HCT116 (cell line): ENCODE results near the gene PACRGL. TPM values are rescaled to one million over a fixed set of nuclear protein-coding genes. Genes with fewer than 3 reads are reported as not detected.

Experiments used
- ATAC-seq: fragments of 200-7000 bp; cut with Tn5 transposase; 2 replicates; pipeline ENCODE4 v1.9.1; 2020; ENCODE audit warnings: mild to moderate bottlenecking, moderate library complexity
- BruUV-seq: library from RNA; stranded (reverse); fragments of 400-500 nt; replicated peaks from 2 replicates; lab custom pipeline; 2021; lab: Mats Ljungman, UMichigan
- CTCF ChIA-PET: fragments of 300-600 bp; sonication (Branson Sonifier 250); formaldehyde crosslinking; loops from one replicate; lab custom pipeline; 2021; ENCODE audit warnings: antibody characterized with exemption; lab: Charles Lee
- POLR2A ChIA-PET: fragments of 300-600, 350-600 bp; sonication (Branson Sonifier 250); formaldehyde crosslinking; loops from one replicate; lab custom pipeline; 2021; ENCODE audit warnings: antibody characterized with exemption; lab: Charles Lee
- RAD21 ChIA-PET, 2 experiments: fragments of 300-600 bp; sonication (Branson Sonifier 250); formaldehyde crosslinking; loops; one replicate each; lab custom pipeline; 2023; ENCODE audit warnings: low total read pairs in 2 of 2; ENCODE audit not compliant: uncharacterized antibody in 2 of 2, unreplicated experiment in 2 of 2, low non-redundant PET in 1 of 2; lab: Charles Lee
- DNase-seq: peaks from one replicate; pipeline ENCODE4 v3.0.0-alpha.2; 2010; ENCODE audit warnings: low read depth, low spot score
- H2AFZ ChIP-seq: fragments of 200-600 bp; shearing (Covaris generic), sonication (generic); 2 replicates; pipeline ENCODE4 v1.6.1; 2017; ENCODE audit warnings: low read depth, mixed run types, mixed read lengths, antibody characterized with exemption, low read length; ENCODE audit not compliant: poor library complexity, severe bottlenecking
- H3K27ac ChIP-seq: 2 replicates; pipeline ENCODE4 v1.5.1; 2012; ENCODE audit warnings: low read depth, low read length
- H3K27me3 ChIP-seq: fragments of 200-600 bp; sonication (generic); 2 replicates; pipeline ENCODE4 v1.6.1; 2016; ENCODE audit warnings: mixed run types, low read length, mixed read lengths; ENCODE audit not compliant: insufficient read depth
- H3K36me3 ChIP-seq, 2 experiments: fragments of 200-500 bp in 1 of 2; fragments of 200-600 bp in 1 of 2; sonication (Bioruptor generic) in 1 of 2; sonication (generic) in 1 of 2; 2 replicates each; pipeline versions ENCODE4 v1.5.1 to v1.6.1; 2014 to 2016; ENCODE audit warnings: low read length in 2 of 2, inconsistent platforms in 1 of 2, mixed read lengths in 1 of 2, mixed run types in 1 of 2; ENCODE audit not compliant: insufficient read depth in 2 of 2, control insufficient read depth in 1 of 2
- H3K4me1 ChIP-seq, 2 experiments: fragments of 200-600 bp in 1 of 2; sonication (generic) in 1 of 2; 2 replicates each; pipeline versions ENCODE4 v1.5.1 to v1.6.1; 2012 to 2017; ENCODE audit warnings: low read length in 2 of 2, inconsistent platforms in 1 of 2, mild to moderate bottlenecking in 1 of 2, mixed read lengths in 1 of 2, mixed run types in 1 of 2, moderate library complexity in 1 of 2; ENCODE audit not compliant: insufficient read depth in 2 of 2, control insufficient read depth in 1 of 2
- H3K4me2 ChIP-seq: fragments of 200-600 bp; sonication (generic); 2 replicates; pipeline ENCODE4 v1.6.1; 2017; ENCODE audit warnings: mixed run types, low read length, mixed read lengths
- H3K4me3 ChIP-seq, 2 experiments: fragments of 200-600 bp in 1 of 2; sonication (generic) in 1 of 2; replicated peaks in 1 of 2; 2 replicates each; pipeline ENCODE4 v1.5.1; 2011 to 2016; ENCODE audit warnings: low read length in 2 of 2, control low read depth in 1 of 2, low read depth in 1 of 2, mild to moderate bottlenecking in 1 of 2, mixed read lengths in 1 of 2, mixed run types in 1 of 2
- H3K79me2 ChIP-seq: fragments of 200-600 bp; sonication (generic); 2 replicates; pipeline ENCODE4 v1.6.1; 2017; ENCODE audit warnings: mild to moderate bottlenecking, mixed run types, low read length, moderate library complexity, mixed read lengths; ENCODE audit not compliant: insufficient read depth
- H3K9ac ChIP-seq: fragments of 200-600 bp; sonication (generic); 2 replicates; pipeline ENCODE4 v1.6.1; 2016; ENCODE audit warnings: low read length, mixed read lengths
- H3K9me2 ChIP-seq: fragments of 200-600 bp; sonication (generic), shearing (Covaris generic); 2 replicates; pipeline ENCODE4 v1.6.1; 2017; ENCODE audit warnings: mixed run types, mild to moderate bottlenecking, moderate library complexity; ENCODE audit not compliant: insufficient read depth
- H3K9me3 ChIP-seq, 2 experiments: fragments of 200-500 bp in 1 of 2; fragments of 200-600 bp in 1 of 2; sonication (Bioruptor generic) in 1 of 2; sonication (generic) in 1 of 2; 2 replicates each; pipeline ENCODE4 v1.6.1; 2014 to 2017; ENCODE audit warnings: low read length in 2 of 2, mixed read lengths in 2 of 2, inconsistent platforms in 1 of 2, low read depth in 1 of 2, mild to moderate bottlenecking in 1 of 2, mixed run types in 1 of 2, moderate library complexity in 1 of 2; ENCODE audit not compliant: control insufficient read depth in 1 of 2, insufficient read depth in 1 of 2
- H4K20me1 ChIP-seq: fragments of 200-600 bp; sonication (generic), shearing (Covaris generic); 2 replicates; pipeline ENCODE4 v1.6.1; 2017; ENCODE audit warnings: mixed run types, mild to moderate bottlenecking, moderate library complexity; ENCODE audit not compliant: insufficient read depth
- CTCF ChIP-seq, 3 experiments: fragments of 200-600 bp in 1 of 3; sonication (generic) in 1 of 3; IDR thresholded peaks in 2 of 3; conservative IDR thresholded peaks in 1 of 3; 2 replicates each; pipeline ENCODE4 v1.5.1; 2012 to 2017; ENCODE audit warnings: low read depth in 2 of 3, low read length in 2 of 3, antibody characterized with exemption in 1 of 3, borderline replicate concordance in 1 of 3, control low read depth in 1 of 3, mild to moderate bottlenecking in 1 of 3, mixed read lengths in 1 of 3, mixed run types in 1 of 3, moderate library complexity in 1 of 3; ENCODE audit not compliant: insufficient read depth in 1 of 3
- EGR1 ChIP-seq: IDR thresholded peaks from 2 replicates; pipeline ENCODE4 v1.6.1; 2012; ENCODE audit warnings: low read depth
- JUND ChIP-seq: IDR thresholded peaks from 2 replicates; pipeline ENCODE4 v1.6.1; 2012
- MAX ChIP-seq: IDR thresholded peaks from 2 replicates; pipeline ENCODE4 v1.6.1; 2012
- RAD21 ChIP-seq: IDR thresholded peaks from 2 replicates; pipeline ENCODE4 v1.6.1; 2012; ENCODE audit warnings: low read depth, mild to moderate bottlenecking
- SP1 ChIP-seq: IDR thresholded peaks from 2 replicates; pipeline ENCODE4 v1.6.1; 2012; ENCODE audit warnings: low read depth
- SRF ChIP-seq: IDR thresholded peaks from 2 replicates; pipeline ENCODE4 v1.6.1; 2012; ENCODE audit warnings: low read depth
- ZFX ChIP-seq: fragments of 450-650 bp; IDR thresholded peaks from 2 replicates; pipeline ENCODE4 v1.6.1; 2017
- ZNF274 ChIP-seq: fragments of 200-500 bp; sonication (Bioruptor generic); IDR thresholded peaks from 2 replicates; pipeline ENCODE4 v1.6.1; 2014; ENCODE audit warnings: mild to moderate bottlenecking, low read depth, low read length, inconsistent platforms
- intact Hi-C: fragments of 100-400 bp; cut with micrococcal nuclease; formaldehyde crosslinking; loops from 2 replicates; pipeline ENCODE4 v1.10.0; 2022
- total RNA-seq: library from RNA; stranded (reverse); gene quantifications from one replicate; pipeline ENCODE4 v1.2.1, GENCODE V29; 2021; ENCODE audit not compliant: unreplicated experiment
- TF ChIP-seq, protein P1 (sequence below): IDR thresholded peaks from 2 replicates; pipeline ENCODE4 v1.6.1; 2012

PACRGL gene
- total RNA-seq, 1 experiment from 2014 or later: 26.4 TPM

DNA sequence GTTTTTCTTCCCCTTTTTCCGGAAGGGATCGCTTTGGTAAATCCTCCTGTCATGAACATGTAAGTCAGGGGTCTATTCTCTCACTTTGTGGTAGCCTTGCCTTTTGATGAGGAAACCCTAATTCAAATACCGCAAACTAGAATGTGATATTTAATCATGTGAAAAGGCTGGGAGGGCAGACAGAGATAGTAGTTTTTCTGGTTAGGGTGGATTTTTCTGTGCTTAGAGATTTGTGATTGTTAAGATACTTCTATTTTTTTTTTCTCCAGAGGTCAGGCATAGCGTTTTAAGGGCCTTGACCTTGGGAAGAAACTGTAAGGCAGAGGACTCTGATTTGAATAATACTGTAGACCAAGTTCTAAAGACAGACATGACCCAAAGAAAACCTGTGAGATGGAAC lies 41.8 kb upstream of the PACRGL start:
- Histone ChIP-seq H3K27me3 (no peaks in the 10 kb centered on the region), H3K4me1 (no peaks in the 10 kb centered on the region), H3K79me2 (no peaks in the 10 kb centered on the region), H3K9me2 (no peaks in the 10 kb centered on the region), H3K9ac (no peak overlapping the region), H4K20me1 (no peaks in the 10 kb centered on the region), H2AFZ (no peak overlapping the region), H3K4me3 (no peak overlapping the region), H3K9me3 (no peaks in the 10 kb centered on the region), H3K27ac (no peak overlapping the region), H3K36me3 (no peaks in the 10 kb centered on the region), H3K4me2 (no peak overlapping the region)
- ATAC-seq (no peak), DNase-seq (no peak)
- no peak for TF ChIP-seq SRF
- no peak for TF ChIP-seq SP1
- TF ChIP-seq JUND: no peak
- no TSS peak for BruUV-seq
- ChIA-PET RAD21 (no interaction called here), CTCF (no interaction called here), POLR2A (no interaction called here)
- intact Hi-C loops: no loop called here

- H3K9me3 ChIP-seq: no peaks in the 10 kb centered on the region
- H2AFZ ChIP-seq: no peak overlapping the region
- ChIA-PET RAD21 (no interaction called here), POLR2A (interaction anchor here (0.8 kb wide), 1 partner anchor 179 kb away, joined by 3 read pairs; no protein-coding TSS in a partner anchor), CTCF (no interaction called here)
- intact Hi-C loops: no loop called here
- no peak overlapping the region for H3K9ac ChIP-seq
- ATAC-seq (no peak), DNase-seq (no peak)
- no peaks in the 10 kb centered on the region for H3K36me3 ChIP-seq
- H3K9me2 ChIP-seq: no peaks in the 10 kb centered on the region
- H3K27me3 ChIP-seq: 0 out of 2 replicates have a peak, but pooled peaks cover 4% of the 10 kb centered on the region
- BruUV-seq: no TSS peak
- H3K4me3 ChIP-seq: no peak overlapping the region
- H4K20me1 ChIP-seq: no peaks in the 10 kb centered on the region
- TF ChIP-seq RAD21: no peak
- no peak for TF ChIP-seq MAX
- no peak for TF ChIP-seq EGR1
- TF ChIP-seq ZNF274: no peak
- TF ChIP-seq ZFX: no peak
- no peak for TF ChIP-seq CTCF (IDR thresholded peaks at IDR 0.05 in 2 of 3, conservative IDR thresholded peaks at IDR 0.05 in 1 of 3; ENCODE audit: borderline replicate concordance in 1 of 3, insufficient read depth in 1 of 3, low read depth in 2 of 3, low read length in 2 of 3)
- TF ChIP-seq, protein P1, sequence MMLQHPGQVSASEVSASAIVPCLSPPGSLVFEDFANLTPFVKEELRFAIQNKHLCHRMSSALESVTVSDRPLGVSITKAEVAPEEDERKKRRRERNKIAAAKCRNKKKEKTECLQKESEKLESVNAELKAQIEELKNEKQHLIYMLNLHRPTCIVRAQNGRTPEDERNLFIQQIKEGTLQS: no peak
- H3K4me2 ChIP-seq: no peak overlapping the region
- H3K27ac ChIP-seq: no peak overlapping the region
- H3K4me1 ChIP-seq: no peaks in the 10 kb centered on the region
- H3K79me2 ChIP-seq: no peaks in the 10 kb centered on the region
Observed at GRCh38 chr4:20662851-20663250, 37.4 kb upstream of the PACRGL start.
